Measurements from ENCODE around the gene SLC6A13.
"Not testable (repeated sequence)": the region's sequence is repeated elsewhere in the genome, so short reads cannot be mapped to it uniquely, and the experiment has no call there.

SLC6A13 gene

GRCh38 chr12:194276-194675 lies 68.4 kb downstream of the SLC6A13 start:
- Histone ChIP-seq H3K9ac (ENCODE audit: low read length) (no peak overlapping the region), H3K4me3 (ENCODE audit: low read depth in 1 of 2, low read length in 2 of 2) (no peak overlapping the region), H3K4me1 (ENCODE audit: insufficient read depth, low read length) (no peaks in the 10 kb centered on the region), H3K27ac (ENCODE audit: low read depth, low read length) (no peak overlapping the region), H3K36me3 (ENCODE audit: insufficient read depth, low read length) (no peaks in the 10 kb centered on the region), H3K27me3 (ENCODE audit: control insufficient read depth in 1 of 2, insufficient read depth in 2 of 2, low read length in 2 of 2) (peaks cover 0 to 17% of the 10 kb centered on the region in 2 donors), H3K9me3 (ENCODE audit: low read length) (no peaks in the 10 kb centered on the region)

DNA sequence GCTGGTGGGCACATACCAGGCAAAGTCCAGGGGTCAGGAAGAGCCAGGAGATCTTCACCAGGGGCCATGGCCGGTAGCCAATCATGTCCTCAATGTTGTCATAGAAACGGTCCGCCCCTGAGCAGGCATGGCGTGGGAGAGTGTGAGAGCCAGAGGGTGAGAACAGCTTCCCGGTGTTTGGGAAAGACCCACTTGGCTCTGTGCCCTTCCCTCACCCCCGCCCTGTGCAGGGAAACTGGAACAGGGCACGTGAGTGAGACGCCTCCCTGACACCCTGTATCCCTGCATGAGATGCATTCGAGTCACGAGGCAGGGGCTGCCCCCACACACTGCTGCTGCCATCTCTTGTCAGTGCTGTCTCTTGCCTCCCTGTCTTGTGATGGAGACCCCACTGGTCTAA lies 69.4 kb downstream of the SLC6A13 start:
- Histone ChIP-seq H3K27ac (ENCODE audit: low read depth, low read length) (no peak overlapping the region), H3K36me3 (ENCODE audit: insufficient read depth, low read length) (no peaks in the 10 kb centered on the region), H3K9ac (ENCODE audit: low read length) (no peak overlapping the region), H3K4me1 (ENCODE audit: insufficient read depth, low read length) (no peaks in the 10 kb centered on the region), H3K27me3 (ENCODE audit: control insufficient read depth in 1 of 2, insufficient read depth in 2 of 2, low read length in 2 of 2) (peaks cover 0 to 12% of the 10 kb centered on the region in 2 donors), H3K9me3 (ENCODE audit: low read length) (no peaks in the 10 kb centered on the region), H3K4me3 (ENCODE audit: low read depth in 1 of 2, low read length in 2 of 2) (no peak overlapping the region)

- H3K27ac ChIP-seq (ENCODE audit: low read depth, low read length), result no peak overlapping the region
- no peaks in the 10 kb centered on the region for H3K9me3 ChIP-seq (ENCODE audit: low read length)
- H3K4me1 ChIP-seq (ENCODE audit: insufficient read depth, low read length), result no peaks in the 10 kb centered on the region
- no peak overlapping the region for H3K9ac ChIP-seq (ENCODE audit: low read length)
- no peaks in the 10 kb centered on the region for H3K36me3 ChIP-seq (ENCODE audit: insufficient read depth, low read length)
- no peak overlapping the region for H3K4me3 ChIP-seq (ENCODE audit: low read depth in 1 of 2, low read length in 2 of 2)
- H3K27me3 ChIP-seq (ENCODE audit: control insufficient read depth in 1 of 2, insufficient read depth in 2 of 2, low read length in 2 of 2), result peaks cover 0 to 10% of the 10 kb centered on the region in 2 donors
Observed at GRCh38 chr12:191541-191940, 71.1 kb downstream of the SLC6A13 start.

- Histone ChIP-seq H3K4me1 (ENCODE audit: insufficient read depth, low read length) (no peaks in the 10 kb centered on the region), H3K9ac (ENCODE audit: low read length) (no peak overlapping the region), H3K27me3 (ENCODE audit: control insufficient read depth in 1 of 2, insufficient read depth in 2 of 2, low read length in 2 of 2) (peaks cover 0 to 3% of the 10 kb centered on the region in 2 donors), H3K36me3 (ENCODE audit: insufficient read depth, low read length) (no peaks in the 10 kb centered on the region), H3K4me3 (ENCODE audit: low read depth in 1 of 2, low read length in 2 of 2) (no peak overlapping the region), H3K27ac (ENCODE audit: low read depth, low read length) (no peak overlapping the region), H3K9me3 (ENCODE audit: low read length) (no peaks in the 10 kb centered on the region)
Observed at GRCh38 chr12:190881-191280, 71.8 kb downstream of the SLC6A13 start.

DNA sequence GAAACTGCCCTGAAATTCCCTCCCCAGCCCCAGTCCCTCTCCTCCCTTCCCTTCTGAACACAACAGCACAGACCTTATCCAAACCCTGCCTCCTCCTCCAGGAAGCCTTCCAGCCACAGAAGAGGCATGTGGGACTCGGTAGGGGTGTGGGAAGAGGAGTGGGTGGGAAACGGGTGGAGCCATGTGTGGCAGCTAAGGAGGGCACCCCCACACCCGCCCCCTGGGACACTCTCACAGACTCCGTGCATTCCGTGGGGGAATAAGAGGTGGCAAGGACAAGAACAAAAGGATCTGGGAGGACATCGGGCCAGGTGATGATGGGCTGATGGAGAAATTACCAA lies 73.0 kb downstream of the SLC6A13 start:
- peak overlapping the region in 1 of 2 donors; percentile 58 for H3K4me3 ChIP-seq (ENCODE audit: low read depth in 1 of 2, low read length in 2 of 2)
- H3K4me1 ChIP-seq (ENCODE audit: insufficient read depth, low read length), result no peaks in the 10 kb centered on the region
- no peak overlapping the region for H3K27ac ChIP-seq (ENCODE audit: low read depth, low read length)
- H3K27me3 ChIP-seq (ENCODE audit: control insufficient read depth in 1 of 2, insufficient read depth in 2 of 2, low read length in 2 of 2), result peaks cover 0 to 3% of the 10 kb centered on the region in 2 donors
- no peak overlapping the region for H3K9ac ChIP-seq (ENCODE audit: low read length)
- H3K36me3 ChIP-seq (ENCODE audit: insufficient read depth, low read length), result no peaks in the 10 kb centered on the region
- H3K9me3 ChIP-seq (ENCODE audit: low read length), result no peaks in the 10 kb centered on the region

- no peaks in the 10 kb centered on the region for H3K36me3 ChIP-seq (ENCODE audit: insufficient read depth, low read length)
- H3K27me3 ChIP-seq (ENCODE audit: control insufficient read depth in 1 of 2, insufficient read depth in 2 of 2, low read length in 2 of 2), result peaks cover 0 to 3% of the 10 kb centered on the region in 2 donors
- H3K9ac ChIP-seq (ENCODE audit: low read length), result peak overlapping the region; percentile 21
- no peaks in the 10 kb centered on the region for H3K4me1 ChIP-seq (ENCODE audit: insufficient read depth, low read length)
- H3K27ac ChIP-seq (ENCODE audit: low read depth, low read length), result no peak overlapping the region
- H3K4me3 ChIP-seq (ENCODE audit: low read depth in 1 of 2, low read length in 2 of 2), result peak overlapping the region in 1 of 2 donors; percentile 58
- H3K9me3 ChIP-seq (ENCODE audit: low read length), result no peaks in the 10 kb centered on the region
Observed at GRCh38 chr12:188910-189621, 73.6 kb downstream of the SLC6A13 start.

- peak overlapping the region in 1 of 2 donors; percentile 58 for H3K4me3 ChIP-seq (ENCODE audit: low read depth in 1 of 2, low read length in 2 of 2)
Observed at GRCh38 chr12:187986-188909, 74.4 kb downstream of the SLC6A13 start.

DNA sequence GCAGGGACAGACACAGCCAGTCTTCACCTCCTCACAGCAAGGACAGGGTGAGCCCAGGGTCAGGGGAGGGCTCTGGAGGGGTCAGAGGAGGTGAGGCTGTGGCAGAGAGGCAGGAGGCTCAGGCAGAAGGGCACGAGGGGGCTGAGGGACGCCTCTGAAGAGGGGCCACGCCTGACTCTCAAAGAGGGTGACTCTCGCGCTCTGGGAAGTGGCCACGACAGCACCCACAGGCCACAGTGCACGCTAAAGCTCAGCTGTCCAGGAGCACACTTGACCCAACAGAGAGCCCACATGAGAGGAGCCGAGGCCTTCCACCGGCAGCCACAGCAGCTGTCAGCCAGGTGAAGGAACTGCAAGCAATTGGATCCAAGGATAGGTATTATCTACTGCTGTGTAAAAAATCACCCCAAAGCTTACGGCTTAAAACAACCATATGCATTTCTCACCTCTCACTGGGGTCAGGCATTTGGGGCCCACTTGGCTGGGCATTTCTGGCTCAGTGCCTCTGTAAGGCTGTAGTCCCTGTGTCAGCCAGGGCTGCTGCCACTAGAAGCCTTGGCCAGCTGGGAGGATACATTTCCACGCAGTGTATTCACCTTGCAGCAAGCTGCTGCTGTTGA lies 76.5 kb downstream of the SLC6A13 start:
- no peak overlapping the region for H3K27ac ChIP-seq (ENCODE audit: low read depth, low read length)
- H3K36me3 ChIP-seq (ENCODE audit: insufficient read depth, low read length), result no peaks in the 10 kb centered on the region

More at GRCh38 chr12:187986-188909, 74.4 kb downstream of the SLC6A13 start:
- H3K27me3 ChIP-seq (ENCODE audit: control insufficient read depth in 1 of 2, insufficient read depth in 2 of 2, low read length in 2 of 2); H3K9me3 ChIP-seq (ENCODE audit: low read length); H3K4me1 ChIP-seq (ENCODE audit: insufficient read depth, low read length); H3K36me3 ChIP-seq (ENCODE audit: insufficient read depth, low read length); H3K27ac ChIP-seq (ENCODE audit: low read depth, low read length): not testable (repeated sequence)
- H3K9ac ChIP-seq (ENCODE audit: low read length), result peak overlapping the region; percentile 21

GRCh38 chr12:185576-185955 lies 77.1 kb downstream of the SLC6A13 start:
- Histone ChIP-seq H3K36me3 (ENCODE audit: insufficient read depth, low read length) (no peaks in the 10 kb centered on the region), H3K4me3 (ENCODE audit: low read depth in 1 of 2, low read length in 2 of 2) (no peak overlapping the region), H3K9me3 (ENCODE audit: low read length) (no peaks in the 10 kb centered on the region), H3K4me1 (ENCODE audit: insufficient read depth, low read length) (no peaks in the 10 kb centered on the region), H3K9ac (ENCODE audit: low read length) (no peak overlapping the region), H3K27ac (ENCODE audit: low read depth, low read length) (no peak overlapping the region), H3K27me3 (ENCODE audit: control insufficient read depth in 1 of 2, insufficient read depth in 2 of 2, low read length in 2 of 2) (no peaks in the 10 kb centered on the region)

More for the DNA sequence above, 76.5 kb downstream of the SLC6A13 start:
- H3K4me3 ChIP-seq (ENCODE audit: low read depth in 1 of 2, low read length in 2 of 2), result no peak overlapping the region
- H3K27me3 ChIP-seq (ENCODE audit: control insufficient read depth in 1 of 2, insufficient read depth in 2 of 2, low read length in 2 of 2), result no peaks in the 10 kb centered on the region
- H3K9ac ChIP-seq (ENCODE audit: low read length), result no peak overlapping the region
- no peaks in the 10 kb centered on the region for H3K4me1 ChIP-seq (ENCODE audit: insufficient read depth, low read length)
- no peaks in the 10 kb centered on the region for H3K9me3 ChIP-seq (ENCODE audit: low read length)

GRCh38 chr12:184811-185575 lies 77.6 kb downstream of the SLC6A13 start:
- Histone ChIP-seq H3K4me3 (ENCODE audit: low read depth in 1 of 2, low read length in 2 of 2) (no peak overlapping the region), H3K9me3 (ENCODE audit: low read length) (no peaks in the 10 kb centered on the region)

More at GRCh38 chr12:184811-185575, 77.6 kb downstream of the SLC6A13 start:
- no peaks in the 10 kb centered on the region for H3K27me3 ChIP-seq (ENCODE audit: control insufficient read depth in 1 of 2, insufficient read depth in 2 of 2, low read length in 2 of 2)
- no peak overlapping the region for H3K27ac ChIP-seq (ENCODE audit: low read depth, low read length)
- H3K36me3 ChIP-seq (ENCODE audit: insufficient read depth, low read length), result no peaks in the 10 kb centered on the region
- no peaks in the 10 kb centered on the region for H3K4me1 ChIP-seq (ENCODE audit: insufficient read depth, low read length)
- no peak overlapping the region for H3K9ac ChIP-seq (ENCODE audit: low read length)

Measured in muscle layer of colon (tissue), 2 donors.